K562 (cell line): ENCODE results near the gene MEGF11.

Source experiments
- ETV6 ChIP-seq, 3 experiments: fragments of 150-350 bp in 1 of 3; sonication (generic) in 1 of 3; formaldehyde crosslinking in 1 of 3; IDR thresholded peaks; 2 replicates each; pipeline versions ENCODE4 v1.6.1 to v1.8.0; 2014 to 2022; ENCODE audit warnings: borderline replicate concordance in 2 of 3, low read depth in 2 of 3, antibody characterized with exemption in 1 of 3, low read length in 1 of 3, mild to moderate bottlenecking in 1 of 3, missing genetic modification reagents in 1 of 3
- MXI1 ChIP-seq: IDR thresholded peaks from 2 replicates; pipeline ENCODE4 v1.6.1; 2011; ENCODE audit warnings: low read depth, mild to moderate bottlenecking, improper control_type of control experiment, low read length
- STAT5A ChIP-seq: IDR thresholded peaks from 2 replicates; pipeline ENCODE4 v1.6.1; 2012; ENCODE audit warnings: low read length, inconsistent platforms, borderline replicate concordance
- TF ChIP-seq, protein P1 (sequence below): sonication (generic); formaldehyde crosslinking; IDR thresholded peaks from 2 replicates; pipeline ENCODE4 v1.8.1; 2022; ENCODE audit warnings: missing genetic modification reagents
- TF ChIP-seq, protein P2 (sequence below): fragments of 450-650 bp; IDR thresholded peaks from 2 replicates; pipeline ENCODE4 v1.6.1; 2018; ENCODE audit warnings: mild to moderate bottlenecking, low read depth; ENCODE audit not compliant: partially characterized antibody

DNA sequence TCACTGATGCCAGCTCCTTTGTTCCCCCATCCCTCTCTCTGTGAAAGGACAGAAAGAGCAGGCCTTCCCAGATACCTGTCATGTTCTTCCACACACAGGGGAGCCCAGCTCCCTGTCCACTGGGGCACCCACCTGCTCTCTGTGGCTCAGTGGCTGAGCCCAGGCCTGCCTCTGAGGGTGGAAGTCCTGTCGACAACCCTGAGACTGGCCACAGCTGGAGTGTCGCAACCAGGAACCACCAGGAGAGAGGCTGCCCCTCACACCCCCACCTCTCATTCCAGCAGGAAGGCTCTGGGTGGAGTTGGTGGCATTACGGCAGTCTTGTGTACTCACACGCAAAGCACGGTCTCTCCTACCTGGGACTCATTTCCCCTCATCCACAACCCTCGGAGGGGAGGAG is 66.3 kb downstream of the MEGF11 start:
- TF ChIP-seq, protein P1, sequence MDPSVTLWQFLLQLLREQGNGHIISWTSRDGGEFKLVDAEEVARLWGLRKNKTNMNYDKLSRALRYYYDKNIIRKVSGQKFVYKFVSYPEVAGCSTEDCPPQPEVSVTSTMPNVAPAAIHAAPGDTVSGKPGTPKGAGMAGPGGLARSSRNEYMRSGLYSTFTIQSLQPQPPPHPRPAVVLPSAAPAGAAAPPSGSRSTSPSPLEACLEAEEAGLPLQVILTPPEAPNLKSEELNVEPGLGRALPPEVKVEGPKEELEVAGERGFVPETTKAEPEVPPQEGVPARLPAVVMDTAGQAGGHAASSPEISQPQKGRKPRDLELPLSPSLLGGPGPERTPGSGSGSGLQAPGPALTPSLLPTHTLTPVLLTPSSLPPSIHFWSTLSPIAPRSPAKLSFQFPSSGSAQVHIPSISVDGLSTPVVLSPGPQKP (CRISPR knock-in tag) = no peak
- TF ChIP-seq MXI1 (no peak), STAT5A (no peak), ETV6 (IDR thresholded peaks at IDR 0.05; ENCODE audit: borderline replicate concordance in 1 of 2, low read depth in 2 of 2, low read length in 1 of 2) (no peak), ETV6 (CRISPR knock-in tag; IDR thresholded peaks at IDR 0.05; ENCODE audit: borderline replicate concordance) (no peak)
- TF ChIP-seq, protein P2, sequence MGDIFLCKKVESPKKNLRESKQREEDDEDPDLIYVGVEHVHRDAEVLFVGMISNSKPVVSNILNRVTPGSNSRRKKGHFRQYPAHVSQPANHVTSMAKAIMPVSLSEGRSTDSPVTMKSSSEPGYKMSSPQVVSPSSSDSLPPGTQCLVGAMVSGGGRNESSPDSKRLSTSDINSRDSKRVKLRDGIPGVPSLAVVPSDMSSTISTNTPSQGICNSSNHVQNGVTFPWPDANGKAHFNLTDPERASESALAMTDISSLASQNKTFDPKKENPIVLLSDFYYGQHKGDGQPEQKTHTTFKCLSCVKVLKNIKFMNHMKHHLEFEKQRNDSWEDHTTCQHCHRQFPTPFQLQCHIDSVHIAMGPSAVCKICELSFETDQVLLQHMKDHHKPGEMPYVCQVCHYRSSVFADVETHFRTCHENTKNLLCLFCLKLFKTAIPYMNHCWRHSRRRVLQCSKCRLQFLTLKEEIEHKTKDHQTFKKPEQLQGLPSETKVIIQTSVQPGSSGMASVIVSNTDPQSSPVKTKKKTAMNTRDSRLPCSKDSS = no peak
